Retinal pigment epithelial cell (primary cell): ENCODE measurements around the gene DYRK2.

Experiments
- DNase-seq: peaks from one replicate; pipeline ENCODE4 v3.0.0-alpha.2; 2010; ENCODE audit warnings: low read depth
- H3K4me3 ChIP-seq: 2 replicates; pipeline ENCODE4 v1.5.1; 2011; ENCODE audit warnings: mild to moderate bottlenecking, low read length, control low read depth, moderate library complexity
- CTCF ChIP-seq: conservative IDR thresholded peaks from 2 replicates; pipeline ENCODE4 v1.5.1; 2011; ENCODE audit warnings: low read depth, low read length, control low read depth, inconsistent platforms

Gene DYRK2

GRCh38 chr12:67645126-67645525, 3.4 kb upstream of the DYRK2 start:
- TF ChIP-seq CTCF, result no peak
- DNase-seq, result peak; percentile 54
- no peak overlapping the region for H3K4me3 ChIP-seq

DNA sequence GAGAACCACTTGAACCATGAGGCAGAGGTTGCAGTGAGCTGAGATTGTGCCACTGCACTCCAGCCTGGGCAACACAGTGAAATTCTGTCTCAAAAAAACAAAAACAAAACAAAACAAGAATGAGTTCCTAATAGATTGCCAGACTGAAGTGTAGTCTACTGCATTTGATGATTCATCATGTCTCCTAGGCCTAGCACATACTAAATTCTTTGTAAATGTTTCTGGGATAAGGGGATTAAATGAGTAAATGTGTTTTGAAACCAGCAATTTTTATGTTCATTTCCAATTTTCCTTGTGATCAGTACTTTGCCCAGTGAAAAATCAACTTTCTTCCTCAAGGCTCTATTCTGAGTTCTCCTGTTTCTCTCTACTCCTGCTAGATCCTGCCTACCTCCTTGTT, 2.9 kb upstream of the DYRK2 start:
- no peak for TF ChIP-seq CTCF
- no peak overlapping the region for H3K4me3 ChIP-seq
- DNase-seq, result peak; percentile 80

DNA sequence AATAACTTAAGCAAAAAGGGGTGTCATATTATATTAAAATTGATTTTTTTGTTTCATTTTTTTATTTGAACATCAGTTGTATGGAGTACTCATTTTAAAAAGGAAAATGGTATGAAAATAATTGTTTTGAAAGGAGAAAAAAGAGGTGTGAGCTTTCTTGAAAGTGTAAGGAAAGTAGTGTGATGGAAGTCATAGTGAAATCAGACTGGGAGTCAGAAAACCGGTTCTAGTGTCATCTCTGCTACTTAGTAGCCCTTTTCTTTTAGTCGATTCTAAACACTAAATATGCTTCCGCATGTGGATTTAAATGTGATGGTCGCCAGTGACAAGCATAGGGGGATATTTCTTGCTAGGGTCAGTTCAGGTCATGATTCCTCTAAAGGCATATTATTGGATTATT, 1.8 kb upstream of the DYRK2 start:
- no peak for TF ChIP-seq CTCF
- H3K4me3 ChIP-seq, result no peak overlapping the region
- no peak for DNase-seq

GRCh38 chr12:67647181-67647798, 1.3 kb upstream of the DYRK2 start:
- peak overlapping the region; percentile 78 for H3K4me3 ChIP-seq
- no peak for TF ChIP-seq CTCF
- no peak for DNase-seq

GRCh38 chr12:67647799-67648520, 585 bp upstream of the DYRK2 start:
- TF ChIP-seq CTCF, result peak; percentile 36
- DNase-seq, result peak; percentile 68
- peak overlapping the region; percentile 78 for H3K4me3 ChIP-seq

- peak overlapping the region; percentile 81 for H3K4me3 ChIP-seq
- no peak for DNase-seq
- TF ChIP-seq CTCF, result no peak
Measured at GRCh38 chr12:67649261-67649569, 670 bp downstream of the DYRK2 start.
